Measurements from ENCODE around the gene TAB3.
A peak's percentile ranks its signal among the peaks of the same experiment; 100 is the strongest.

TAB3 gene

GRCh38 chrX:30889147-30890140 lies at the start of gene TAB3:
TSS of gene TAB3 (minus strand) at chrX:30889254. CDS start at chrX:30859588, 29,666 bp downstream.
- peak; percentile 87 to 92 for DNase-seq (ENCODE audit: low read depth in 2 of 2)

- no peak for DNase-seq (ENCODE audit: low read depth in 2 of 2)
These were observed 49.2 kb upstream of the TAB3 start for GRCh38 chrX:30938295-30938694.

GRCh38 chrX:30935985-30936384 lies 46.9 kb upstream of the TAB3 start:
- DNase-seq (ENCODE audit: low read depth in 2 of 2): no peak

GRCh38 chrX:30931920-30932319 lies 42.9 kb upstream of the TAB3 start:
- no peak for DNase-seq (ENCODE audit: low read depth in 2 of 2)

- no peak for DNase-seq (ENCODE audit: low read depth in 2 of 2)
These were observed 41.6 kb upstream of the TAB3 start for GRCh38 chrX:30930679-30931078.

GRCh38 chrX:30930143-30930542 lies 41.1 kb upstream of the TAB3 start:
- no peak for DNase-seq (ENCODE audit: low read depth in 2 of 2)

- DNase-seq (ENCODE audit: low read depth in 2 of 2): no peak
These were observed 31.2 kb upstream of the TAB3 start for GRCh38 chrX:30920271-30920670.

- DNase-seq (ENCODE audit: low read depth in 2 of 2): no peak
These were observed 29.4 kb upstream of the TAB3 start for GRCh38 chrX:30918480-30918879.

- no peak for DNase-seq (ENCODE audit: low read depth in 2 of 2)
These were observed 24.4 kb upstream of the TAB3 start for GRCh38 chrX:30913492-30913891.

- no peak for DNase-seq (ENCODE audit: low read depth in 2 of 2)
These were observed 21.2 kb upstream of the TAB3 start for GRCh38 chrX:30910124-30910860.

- DNase-seq (ENCODE audit: low read depth in 2 of 2): no peak
These were observed 17.7 kb upstream of the TAB3 start for GRCh38 chrX:30906726-30907125.

GRCh38 chrX:30905321-30905720 lies 16.3 kb upstream of the TAB3 start:
- no peak for DNase-seq (ENCODE audit: low read depth in 2 of 2)

GRCh38 chrX:30904632-30905031 lies 15.6 kb upstream of the TAB3 start:
- DNase-seq (ENCODE audit: low read depth in 2 of 2): no peak

GRCh38 chrX:30904186-30904585 lies 15.1 kb upstream of the TAB3 start:
- no peak for DNase-seq (ENCODE audit: low read depth in 2 of 2)

- no peak for DNase-seq (ENCODE audit: low read depth in 2 of 2)
These were observed 11.2 kb upstream of the TAB3 start for GRCh38 chrX:30900227-30900626.

GRCh38 chrX:30898886-30899285 lies 9.8 kb upstream of the TAB3 start:
- DNase-seq (ENCODE audit: low read depth in 2 of 2): no peak

- no peak for DNase-seq (ENCODE audit: low read depth in 2 of 2)
These were observed 6.3 kb upstream of the TAB3 start for GRCh38 chrX:30895370-30895769.

GRCh38 chrX:30893206-30893605 lies 4.2 kb upstream of the TAB3 start:
- no peak for DNase-seq (ENCODE audit: low read depth in 2 of 2)

- no peak for DNase-seq (ENCODE audit: low read depth in 2 of 2)
These were observed 3.5 kb upstream of the TAB3 start for GRCh38 chrX:30892591-30892990.

- no peak for DNase-seq (ENCODE audit: low read depth in 2 of 2)
These were observed 418 bp downstream of the TAB3 start for GRCh38 chrX:30888526-30889146.

- DNase-seq (ENCODE audit: low read depth in 2 of 2): peak; percentile 18 to 24
These were observed 1.3 kb downstream of the TAB3 start for GRCh38 chrX:30887721-30888120.

- DNase-seq (ENCODE audit: low read depth in 2 of 2): no peak
These were observed 1.8 kb downstream of the TAB3 start for GRCh38 chrX:30887288-30887687.

All from stimulated activated CD8-positive, alpha-beta memory T cell treated with anti-CD3 and anti-CD28 coated beads, Interleukin-7, amount 100 ng/mL, for 4 hours (primary cell).